WTC11 (cell line): Measurements from ENCODE around the gene ZNF593OS.

Experiments
- CTCF ChIP-seq: fragments of 200-600 bp; IDR thresholded peaks from 2 replicates; pipeline ENCODE4 v1.8.0; 2022; ENCODE audit warnings: antibody characterized with exemption
- TCF7 ChIP-seq: sonication (generic); formaldehyde crosslinking; IDR thresholded peaks from 2 replicates; pipeline ENCODE4 v1.8.0; 2022; ENCODE audit warnings: mild to moderate bottlenecking, low read depth, missing genetic modification reagents, moderate library complexity
- USF2 ChIP-seq: sonication (generic); formaldehyde crosslinking; IDR thresholded peaks from 2 replicates; pipeline ENCODE4 v1.8.1; 2023; ENCODE audit warnings: mild to moderate bottlenecking, missing genetic modification reagents, moderate library complexity
- ZNF671 ChIP-seq: fragments of 250-450 bp; sonication (Bioruptor Pico); IDR thresholded peaks from 2 replicates; pipeline ENCODE4 v1.8.0; 2021; ENCODE audit warnings: mild to moderate bottlenecking

GRCh38 chr1:26158908-26159742 is 12.5 kb downstream of the ZNF593OS start, which contains the start of gene FAM110D:
- TF ChIP-seq TCF7 (no peak), ZNF671 (no peak), CTCF (no peak), USF2 (CRISPR knock-in tag) (no peak)
